Measurements from ENCODE around the gene ATP5IF1. TPM values are rescaled to one million over a fixed set of nuclear protein-coding genes. Genes with fewer than 3 reads are reported as not detected.

Gene ATP5IF1
- total RNA-seq, 1 donor from 2014 or later: 144 TPM

- H3K4me1 Mint-ChIP-seq (ENCODE audit: unreplicated experiment): no peaks in the 10 kb centered on the region
- no peak for TF ChIP-seq CTCF (conservative IDR thresholded peaks at IDR 0.05)
- H3K36me3 Mint-ChIP-seq: peaks cover 14% of the 10 kb centered on the region
- no peaks in the 10 kb centered on the region for H3K9me3 Mint-ChIP-seq
- no peak for DNase-seq (ENCODE audit: extremely low spot score, unreplicated experiment)
- no peaks in the 10 kb centered on the region for H3K27me3 Mint-ChIP-seq
- H3K4me3 Mint-ChIP-seq: no peak overlapping the region
- no peak overlapping the region for H3K27ac Mint-ChIP-seq
Measured at GRCh38 chr1:28280977-28281381, 45.1 kb downstream of the ATP5IF1 start.

- Mint-ChIP-seq H3K4me3 (no peak overlapping the region), H3K36me3 (peaks cover 14% of the 10 kb centered on the region), H3K27me3 (no peaks in the 10 kb centered on the region), H3K4me1 (ENCODE audit: unreplicated experiment) (no peaks in the 10 kb centered on the region), H3K27ac (no peak overlapping the region), H3K9me3 (no peaks in the 10 kb centered on the region)
- TF ChIP-seq CTCF (conservative IDR thresholded peaks at IDR 0.05): no peak
- DNase-seq (ENCODE audit: extremely low spot score, unreplicated experiment): no peak
Measured at GRCh38 chr1:28281608-28282425, 45.9 kb downstream of the ATP5IF1 start.

GRCh38 chr1:28282426-28283407, 46.8 kb downstream of the ATP5IF1 start:
- H3K4me1 Mint-ChIP-seq (ENCODE audit: unreplicated experiment): no peaks in the 10 kb centered on the region
- H3K27me3 Mint-ChIP-seq: no peaks in the 10 kb centered on the region
- no peak for DNase-seq (ENCODE audit: extremely low spot score, unreplicated experiment)
- no peak overlapping the region for H3K27ac Mint-ChIP-seq
- H3K9me3 Mint-ChIP-seq: no peaks in the 10 kb centered on the region
- TF ChIP-seq CTCF (conservative IDR thresholded peaks at IDR 0.05): no peak
- H3K36me3 Mint-ChIP-seq: peaks cover 10% of the 10 kb centered on the region
- no peak overlapping the region for H3K4me3 Mint-ChIP-seq

DNA sequence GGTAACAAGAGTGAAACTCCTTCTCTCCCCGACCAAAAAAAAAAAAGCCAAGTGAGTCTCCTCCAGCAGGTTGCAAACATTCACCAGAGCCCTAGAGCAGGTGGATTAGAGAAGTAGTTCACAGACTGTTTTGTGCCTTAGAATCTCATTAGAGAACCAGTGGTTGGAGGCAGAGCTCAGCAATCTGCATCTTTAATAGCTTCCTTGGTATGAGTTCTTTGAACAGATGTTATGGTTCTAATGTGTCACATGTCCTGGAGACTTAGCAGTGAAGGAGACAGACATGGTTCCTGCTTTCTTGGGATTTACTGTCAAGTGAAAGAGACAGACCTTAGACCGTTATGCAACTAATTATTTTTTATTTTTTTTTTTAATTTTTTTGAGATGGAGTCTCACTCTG, 50.2 kb downstream of the ATP5IF1 start:
- Mint-ChIP-seq H3K36me3 (no peaks in the 10 kb centered on the region), H3K4me3 (no peak overlapping the region), H3K27me3 (no peaks in the 10 kb centered on the region), H3K27ac (no peak overlapping the region), H3K9me3 (no peaks in the 10 kb centered on the region), H3K4me1 (ENCODE audit: unreplicated experiment) (no peaks in the 10 kb centered on the region)
- DNase-seq (ENCODE audit: extremely low spot score, unreplicated experiment): no peak
- no peak for TF ChIP-seq CTCF (conservative IDR thresholded peaks at IDR 0.05)

Other genes with a start within 250 kb of the ATP5IF1 start
- gene EYA3, start 147.5 kb upstream of the ATP5IF1 start, total RNA-seq (ENCODE audit: low replicate concordance): 26.6 and 35.4 TPM in 2 replicates
- gene PTAFR, start 59.4 kb upstream of the ATP5IF1 start, total RNA-seq (ENCODE audit: low replicate concordance): 0.48 and 0.95 TPM in 2 replicates
- gene DNAJC8, start 3.1 kb upstream of the ATP5IF1 start, total RNA-seq (ENCODE audit: low replicate concordance): 60.3 and 90.2 TPM in 2 replicates
- gene SESN2, start 23.4 kb downstream of the ATP5IF1 start, total RNA-seq (ENCODE audit: low replicate concordance): 21.5 and 40.2 TPM in 2 replicates
- 12.4 and 17.8 TPM in 2 replicates for gene MED18, start 92.9 kb downstream of the ATP5IF1 start, total RNA-seq (ENCODE audit: low replicate concordance)
- gene PHACTR4, start 133.6 kb downstream of the ATP5IF1 start, total RNA-seq (ENCODE audit: low replicate concordance): 40.3 and 50.3 TPM in 2 replicates

Measured in type B pancreatic cell (in vitro differentiated cells).